ENCODE results near the gene TMEM259. TPM values are rescaled to one million over a fixed set of nuclear protein-coding genes. Genes with fewer than 3 reads are reported as not detected.

TMEM259 gene
- total and polyA plus RNA-seq, 2 of the 8 experiments (the other 6 are each of a cell fraction or from before 2014, with no cell fraction given), result 140 to 243 TPM

- TF ChIP-seq CHD7 (IDR thresholded peaks at IDR 0.05; ENCODE audit: insufficient replicate concordance, low read length) (peak; percentile 49), EP300 (IDR thresholded peaks at IDR 0.05; ENCODE audit: borderline replicate concordance in 1 of 2, low read depth in 2 of 2, low read length in 2 of 2) (no peak), ZNF274 (IDR thresholded peaks at IDR 0.05; ENCODE audit: borderline replicate concordance, extremely low read depth, low read length) (no peak), NANOG (IDR thresholded peaks at IDR 0.05; ENCODE audit: insufficient read depth, low read depth, low read length, poor library complexity, severe bottlenecking) (no peak), CBX5 (IDR thresholded peaks at IDR 0.05; ENCODE audit: low read depth, low read length) (no peak), BCL11A (IDR thresholded peaks at IDR 0.05; ENCODE audit: low read depth in 2 of 2, low read length in 2 of 2) (no peak), RXRA (IDR thresholded peaks at IDR 0.05; ENCODE audit: insufficient read depth, low read depth, low read length) (no peak), SIX5 (IDR thresholded peaks at IDR 0.05; ENCODE audit: low read depth, low read length) (no peak), HDAC6 (IDR thresholded peaks at IDR 0.05; ENCODE audit: low read depth, low read length) (no peak)
Measured at GRCh38 chr19:1026783-1027649, 6.1 kb upstream of the TMEM259 start (continued).

Measured in H1 (cell line).